Mesodermal cell (in vitro differentiated cells): ENCODE measurements around the gene KDM4B.

ENCODE experiments used
- H3K27ac ChIP-seq: 2 replicates; pipeline ENCODE4 v1.7.0; 2013; ENCODE audit warnings: mild to moderate bottlenecking, low read depth, low read length, moderate library complexity; ENCODE audit not compliant: severe bottlenecking
- H3K36me3 ChIP-seq: 2 replicates; pipeline ENCODE4 v1.7.1; 2013; ENCODE audit warnings: mild to moderate bottlenecking, low read length, moderate library complexity; ENCODE audit not compliant: control insufficient read depth, insufficient read depth
- H3K4me1 ChIP-seq: one replicate; pipeline ENCODE4 v1.7.1; 2013; ENCODE audit warnings: mild to moderate bottlenecking, low read length; ENCODE audit not compliant: insufficient read depth, control insufficient read depth, poor library complexity, severe bottlenecking
- H3K4me3 ChIP-seq: 2 replicates; pipeline ENCODE4 v1.7.0; 2013; ENCODE audit warnings: low read length, control low read depth, mild to moderate bottlenecking; ENCODE audit not compliant: insufficient read depth, poor library complexity, severe bottlenecking; ENCODE audit errors: extremely low read depth
- H3K9me3 ChIP-seq: 2 replicates; pipeline ENCODE4 v1.7.1; 2013; ENCODE audit warnings: mild to moderate bottlenecking, low read length, moderate library complexity; ENCODE audit not compliant: control insufficient read depth
- WGBS, 2 experiments: methylation state at CpG; one replicate each; pipeline ENCODE4 v1.1.5; 2013; ENCODE audit warnings: missing lambda C conversion rate in 2 of 2; ENCODE audit not compliant: insufficient coverage in 2 of 2; 5-methylcytosine and 5-hydroxymethylcytosine counted together

KDM4B gene

GRCh38 chr19:5051619-5052018 is 82.7 kb downstream of the KDM4B start:
- WGBS, 2 experiments, result 95 to 98% methylated on average over 12 to 14 of the region's 16 CpGs
- no peak overlapping the region for H3K27ac ChIP-seq

GRCh38 chr19:5052515-5052914 is 83.6 kb downstream of the KDM4B start:
- WGBS, 2 experiments, result 94 to 96% methylated on average over 11 to 12 of the region's 13 CpGs
- Histone ChIP-seq H3K4me1 (peaks cover 10% of the 10 kb centered on the region), H3K4me3 (no peak overlapping the region), H3K9me3 (no peaks in the 10 kb centered on the region), H3K36me3 (peaks cover 60% of the 10 kb centered on the region), H3K27ac (no peak overlapping the region)

More at GRCh38 chr19:5051619-5052018, 82.7 kb downstream of the KDM4B start:
- Histone ChIP-seq H3K4me1 (peaks cover 15% of the 10 kb centered on the region), H3K36me3 (peaks cover 62% of the 10 kb centered on the region), H3K4me3 (no peak overlapping the region), H3K9me3 (no peaks in the 10 kb centered on the region)

GRCh38 chr19:5052945-5053485 is 84.1 kb downstream of the KDM4B start:
- H3K4me1 ChIP-seq, result peaks cover 10% of the 10 kb centered on the region
- H3K36me3 ChIP-seq, result peaks cover 59% of the 10 kb centered on the region
- H3K9me3 ChIP-seq, result no peaks in the 10 kb centered on the region
- no peak overlapping the region for H3K4me3 ChIP-seq
- H3K27ac ChIP-seq, result no peak overlapping the region
- WGBS, 2 experiments, result 92 to 95% methylated on average over 12 to 16 of the region's 16 CpGs

GRCh38 chr19:5053661-5054060 is 84.7 kb downstream of the KDM4B start:
- Histone ChIP-seq H3K4me3 (no peak overlapping the region), H3K36me3 (peaks cover 59% of the 10 kb centered on the region), H3K4me1 (peaks cover 7% of the 10 kb centered on the region), H3K9me3 (no peaks in the 10 kb centered on the region), H3K27ac (no peak overlapping the region)
- 92 to 98% methylated on average over 8 to 10 of the region's 11 CpGs for WGBS, 2 experiments

- Histone ChIP-seq H3K36me3 (peaks cover 58% of the 10 kb centered on the region), H3K4me3 (no peak overlapping the region), H3K27ac (no peak overlapping the region), H3K4me1 (no peaks in the 10 kb centered on the region), H3K9me3 (no peaks in the 10 kb centered on the region)
- 94 to 95% methylated on average over 33 to 35 of the region's 35 CpGs for WGBS, 2 experiments
Observed at GRCh38 chr19:5054551-5055456, 85.9 kb downstream of the KDM4B start.

GRCh38 chr19:5055457-5055776 is 86.5 kb downstream of the KDM4B start:
- no peaks in the 10 kb centered on the region for H3K4me1 ChIP-seq
- H3K9me3 ChIP-seq, result no peaks in the 10 kb centered on the region
- H3K27ac ChIP-seq, result no peak overlapping the region
- WGBS, 2 experiments, result 88 to 94% methylated on average over 12 to 13 of the region's 13 CpGs
- no peak overlapping the region for H3K4me3 ChIP-seq
- peaks cover 56% of the 10 kb centered on the region for H3K36me3 ChIP-seq

GRCh38 chr19:5057860-5058259 is 88.9 kb downstream of the KDM4B start:
- 66 to 84% methylated on average over 2 to 5 of the region's 5 CpGs for WGBS, 2 experiments

GRCh38 chr19:5058521-5059212 is 89.8 kb downstream of the KDM4B start:
- 83 to 86% methylated on average over 28 to 32 of the region's 34 CpGs for WGBS, 2 experiments
- Histone ChIP-seq H3K27ac (no peak overlapping the region), H3K36me3 (peaks cover 66% of the 10 kb centered on the region)

More at GRCh38 chr19:5057860-5058259, 88.9 kb downstream of the KDM4B start:
- Histone ChIP-seq H3K27ac (no peak overlapping the region), H3K4me3 (no peak overlapping the region), H3K9me3 (peaks cover 11% of the 10 kb centered on the region), H3K4me1 (no peaks in the 10 kb centered on the region), H3K36me3 (peaks cover 65% of the 10 kb centered on the region)

GRCh38 chr19:5059213-5059574 is 90.3 kb downstream of the KDM4B start:
- peaks cover 71% of the 10 kb centered on the region for H3K36me3 ChIP-seq
- no peak overlapping the region for H3K27ac ChIP-seq
- no peaks in the 10 kb centered on the region for H3K4me1 ChIP-seq
- no peak overlapping the region for H3K4me3 ChIP-seq
- 43 to 68% methylated on average over 13 to 21 of the region's 21 CpGs for WGBS, 2 experiments
- peaks cover 11% of the 10 kb centered on the region for H3K9me3 ChIP-seq

More at GRCh38 chr19:5058521-5059212, 89.8 kb downstream of the KDM4B start:
- no peak overlapping the region for H3K4me3 ChIP-seq
- peaks cover 11% of the 10 kb centered on the region for H3K9me3 ChIP-seq
- H3K4me1 ChIP-seq, result no peaks in the 10 kb centered on the region

GRCh38 chr19:5059793-5060192 is 90.9 kb downstream of the KDM4B start:
- Histone ChIP-seq H3K4me1 (no peaks in the 10 kb centered on the region), H3K27ac (no peak overlapping the region), H3K9me3 (peaks cover 11% of the 10 kb centered on the region), H3K4me3 (no peak overlapping the region), H3K36me3 (peaks cover 71% of the 10 kb centered on the region)
- WGBS, 2 experiments, result 91 to 95% methylated on average over 12 of the region's 12 CpGs
